Stimulated activated CD4-positive, alpha-beta T cell treated with anti-CD3 and anti-CD28 coated beads, Interleukin-15, amount 100 ng/mL, for 1 hour (primary cell): Measurements from ENCODE around the gene TRIM39.
A peak's percentile ranks its signal among the peaks of the same experiment; 100 is the strongest.

ENCODE experiments used
- DNase-seq, 2 donors: peaks; one replicate each; pipeline ENCODE4 v3.0.0-alpha.2; 2020; ENCODE audit warnings: low read depth in 1 of 2, low spot score in 1 of 2

The TRIM39 gene

DNA sequence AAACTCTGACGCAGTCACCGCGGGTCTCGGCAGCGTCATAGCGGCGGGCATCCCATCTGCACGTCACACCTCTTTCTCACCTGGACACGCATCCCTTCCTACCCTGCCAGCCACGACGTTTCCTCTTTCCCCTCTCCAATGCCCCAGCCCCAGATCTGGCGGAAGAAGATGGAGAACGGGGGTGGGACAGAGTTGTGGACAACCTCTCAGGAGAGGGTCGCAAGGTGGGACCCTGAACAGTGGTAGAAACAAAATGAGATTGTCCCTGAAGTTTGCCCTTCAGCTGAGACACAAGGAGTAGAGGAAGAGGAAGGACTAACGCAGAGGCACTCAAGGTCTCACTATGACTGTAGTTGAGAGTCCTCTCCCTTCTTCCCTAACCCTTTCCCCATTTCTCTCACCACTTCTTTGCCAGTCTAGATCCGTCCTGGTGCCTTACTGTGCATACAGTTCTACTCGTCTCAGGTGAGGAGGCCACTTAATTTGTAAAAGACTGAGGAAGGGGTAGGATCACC is 562 bp downstream of the TRIM39 start:
- DNase-seq = no peak

DNA sequence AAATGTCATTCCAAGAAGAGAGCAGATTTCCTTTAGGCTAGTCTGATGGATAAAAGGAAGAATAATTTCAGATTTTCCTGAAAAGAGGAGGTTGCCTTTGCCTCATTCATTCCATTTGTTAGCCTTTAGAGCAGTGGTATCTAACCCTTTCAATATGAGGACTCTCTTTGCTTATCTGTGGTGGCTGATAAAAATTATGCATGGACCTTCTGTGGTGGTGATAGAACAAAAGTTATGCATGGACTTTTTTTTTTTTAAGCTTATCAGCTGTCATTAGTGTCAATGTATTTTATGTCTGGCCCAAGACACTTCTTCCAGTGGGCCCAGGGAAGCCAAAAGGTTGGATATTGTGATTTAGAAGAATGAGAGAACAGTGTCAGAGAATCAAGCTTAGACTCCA is 1.7 kb downstream of the TRIM39 start:
- DNase-seq = no peak

DNA sequence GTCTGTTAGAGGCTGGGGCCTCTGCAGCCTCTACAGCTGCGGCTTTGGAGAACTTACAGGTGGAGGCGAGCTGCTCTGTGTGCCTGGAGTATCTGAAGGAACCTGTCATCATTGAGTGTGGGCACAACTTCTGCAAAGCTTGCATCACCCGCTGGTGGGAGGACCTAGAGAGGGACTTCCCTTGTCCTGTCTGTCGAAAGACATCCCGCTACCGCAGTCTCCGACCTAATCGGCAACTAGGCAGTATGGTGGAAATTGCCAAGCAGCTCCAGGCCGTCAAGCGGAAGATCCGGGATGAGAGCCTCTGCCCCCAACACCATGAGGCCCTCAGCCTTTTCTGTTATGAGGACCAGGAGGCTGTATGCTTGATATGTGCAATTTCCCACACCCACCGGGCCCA is 2.6 kb downstream of the TRIM39 start:
- no peak for DNase-seq

DNA sequence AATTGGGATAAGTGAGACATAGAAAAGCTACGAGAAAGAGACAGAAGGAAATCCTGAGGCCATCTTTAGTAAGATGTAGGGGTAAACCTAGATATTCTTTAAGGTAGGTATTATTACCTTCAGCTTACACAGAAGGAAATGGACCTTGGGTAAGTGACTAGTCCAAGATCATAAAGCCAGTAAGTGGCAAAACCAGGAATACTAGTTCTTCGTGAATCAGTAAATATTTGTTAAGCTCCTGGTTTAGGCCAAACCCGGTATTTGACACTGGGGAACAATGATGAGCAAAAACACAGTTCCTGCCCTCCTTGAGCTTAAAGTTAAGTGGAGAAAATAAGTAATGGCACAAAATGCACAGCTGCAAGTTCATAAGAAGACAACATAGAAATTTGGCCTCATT is 5.3 kb downstream of the TRIM39 start:
- DNase-seq = no peak

DNA sequence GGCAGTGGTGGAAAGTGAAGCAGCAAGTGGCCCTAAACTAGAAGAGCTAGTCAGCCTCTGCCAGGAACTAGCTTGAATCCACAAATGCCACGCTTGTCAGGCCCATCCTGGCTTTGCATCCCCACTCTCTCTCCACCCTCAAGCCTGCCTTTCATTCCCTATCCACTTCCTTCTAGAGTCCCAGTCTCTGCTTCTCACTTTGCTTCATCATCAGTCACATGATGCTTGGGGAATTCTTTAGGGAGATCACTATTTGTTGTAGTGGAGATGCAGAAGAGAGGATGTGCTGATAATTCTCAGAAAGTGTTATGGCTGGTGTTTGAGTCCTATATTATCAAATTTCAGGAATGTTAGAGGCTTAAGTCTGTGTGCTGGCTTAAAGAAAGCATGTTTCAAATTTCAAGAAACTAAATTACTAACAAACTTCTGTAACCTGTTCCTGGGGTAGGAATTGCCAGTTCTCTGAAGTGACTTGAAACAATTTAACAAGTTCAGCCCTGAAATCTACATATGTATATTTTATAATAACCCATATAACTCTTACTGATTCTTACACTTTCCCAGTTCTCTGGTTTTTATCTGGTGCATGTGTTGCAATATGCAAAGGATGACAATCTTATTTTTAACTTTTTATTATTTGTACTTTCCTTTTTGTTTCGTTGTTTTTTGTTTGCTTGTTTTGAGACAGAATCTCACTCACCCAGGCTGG is 7.5 kb downstream of the TRIM39 start:
- DNase-seq = no peak

DNA sequence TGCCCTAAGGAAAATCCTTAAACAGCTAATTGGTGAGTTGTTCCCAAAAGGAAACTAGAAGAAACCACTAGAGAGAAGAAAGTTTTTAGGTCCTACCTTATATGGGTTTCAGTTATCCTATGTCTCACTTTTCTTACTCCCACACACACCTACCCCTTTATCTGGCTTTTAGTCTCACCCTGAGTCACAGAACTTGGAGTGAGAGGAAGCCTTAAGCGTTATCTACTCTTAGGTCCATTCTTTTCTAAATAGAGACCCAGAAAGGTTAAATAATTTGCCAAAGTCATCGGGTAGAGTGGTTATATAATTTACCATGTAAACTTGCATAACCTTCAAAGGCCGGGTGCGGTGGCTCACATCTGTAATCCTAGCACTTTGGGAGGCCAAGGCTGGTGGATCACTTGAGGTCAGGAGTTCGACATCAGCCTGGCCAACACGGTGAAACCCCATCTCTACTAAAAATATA is 13.9 kb downstream of the TRIM39 start:
- DNase-seq = no peak

DNA sequence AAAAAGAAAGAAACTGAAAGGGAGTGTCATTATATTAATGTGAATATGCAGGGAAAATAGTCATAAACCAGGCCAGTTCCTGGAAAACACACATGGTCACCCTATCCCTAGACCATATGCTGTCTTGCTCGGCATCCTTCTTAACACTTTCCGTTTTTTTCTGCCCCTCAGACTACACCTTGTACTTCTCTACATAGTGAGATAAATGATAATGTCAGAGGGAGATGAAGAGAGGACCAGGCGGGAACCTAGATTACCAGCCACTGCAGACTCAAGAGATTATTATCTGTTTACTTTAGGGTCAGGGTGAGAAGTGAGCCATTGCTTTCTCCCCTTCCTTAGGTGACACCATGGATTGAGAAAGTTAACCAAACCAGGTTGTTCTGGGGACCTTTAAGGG is 14.5 kb downstream of the TRIM39 start:
- no peak for DNase-seq

DNA sequence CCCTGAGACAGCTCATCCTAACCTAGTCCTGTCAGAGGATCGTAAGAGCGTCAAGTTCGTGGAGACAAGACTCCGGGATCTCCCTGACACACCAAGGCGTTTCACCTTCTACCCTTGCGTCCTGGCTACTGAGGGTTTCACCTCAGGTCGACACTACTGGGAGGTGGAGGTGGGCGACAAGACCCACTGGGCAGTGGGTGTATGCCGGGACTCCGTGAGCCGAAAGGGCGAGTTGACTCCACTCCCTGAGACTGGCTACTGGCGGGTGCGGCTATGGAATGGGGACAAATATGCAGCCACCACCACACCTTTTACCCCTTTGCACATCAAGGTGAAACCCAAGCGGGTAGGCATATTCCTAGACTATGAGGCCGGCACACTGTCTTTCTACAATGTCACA is 15.0 kb downstream of the TRIM39 start:
- DNase-seq = no peak

DNA sequence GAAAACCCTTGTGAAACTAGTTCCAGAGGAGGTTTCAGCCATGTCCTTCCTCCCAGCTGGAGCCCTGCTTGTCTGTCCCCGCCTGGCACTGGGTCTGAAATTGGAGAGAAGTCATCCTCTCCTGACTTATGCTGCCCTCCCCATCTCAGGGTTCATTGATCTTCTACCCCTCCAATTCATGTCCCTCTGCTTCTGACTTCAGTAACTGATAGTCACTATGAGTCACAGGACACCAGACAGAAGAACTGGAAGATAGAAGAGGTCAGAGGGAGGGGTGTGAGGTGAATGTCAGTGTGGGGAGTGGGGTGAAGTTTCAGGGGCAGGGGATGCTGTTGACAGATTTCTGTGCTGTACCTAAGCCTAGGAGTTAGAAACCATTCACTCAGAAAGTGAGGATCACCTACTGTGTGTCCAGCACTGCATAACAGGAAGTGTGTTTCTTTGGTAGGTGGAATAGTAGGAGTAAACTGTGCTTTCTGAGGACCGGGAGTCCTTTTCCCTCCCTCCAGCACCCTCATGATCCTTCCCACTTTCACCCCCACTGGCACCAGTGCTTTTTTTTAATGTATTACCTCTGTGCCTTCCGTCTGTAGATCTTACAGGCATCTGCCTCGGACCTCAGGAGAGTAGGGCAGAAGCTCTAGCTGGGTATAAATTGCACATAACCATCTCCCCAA is 17.6 kb downstream of the TRIM39 start:
- DNase-seq = no peak

DNA sequence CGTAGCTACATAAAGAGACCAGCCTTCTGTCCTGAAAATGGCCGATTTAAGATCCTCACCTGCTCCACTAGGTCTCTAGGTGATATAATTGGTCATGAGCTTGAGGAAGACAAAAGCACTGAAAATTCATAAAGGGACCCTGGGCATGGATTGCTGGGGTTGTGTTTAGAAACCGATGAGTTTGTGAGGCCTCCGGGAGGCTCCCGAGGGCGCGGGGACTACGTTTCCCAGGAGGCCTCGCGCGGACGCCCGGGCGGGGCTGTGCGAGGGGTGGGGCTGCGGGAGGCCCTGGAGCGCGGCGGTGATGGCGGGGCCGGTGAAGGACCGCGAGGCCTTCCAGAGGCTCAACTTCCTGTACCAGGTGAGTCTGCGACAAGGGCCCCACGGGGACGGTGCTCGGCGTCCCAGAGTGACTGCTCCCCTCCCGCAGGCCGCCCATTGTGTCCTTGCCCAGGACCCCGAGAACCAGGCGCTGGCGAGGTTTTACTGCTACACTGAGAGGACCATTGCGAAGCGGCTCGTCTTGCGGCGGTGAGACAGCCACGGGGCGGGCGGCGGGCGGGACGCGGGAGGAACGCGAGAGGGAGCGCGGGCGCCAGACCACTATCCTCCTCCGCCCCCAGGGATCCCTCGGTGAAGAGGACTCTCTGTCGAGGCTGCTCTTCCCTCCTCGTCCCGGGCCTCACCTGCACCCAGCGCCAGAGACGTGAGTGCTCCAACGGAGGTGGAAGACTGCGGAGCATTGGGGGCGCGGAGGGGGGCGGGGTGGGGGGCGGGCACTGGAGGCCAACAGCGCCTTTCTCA is 18.3 kb downstream of the TRIM39 start, which contains the start of gene RPP21:
TSS of gene RPP21 (plus strand) at position 289 of the 804 bp plus-strand sequence. CDS start at position 305, 16 bp downstream.
- DNase-seq = peak; percentile 80 to 82

DNA sequence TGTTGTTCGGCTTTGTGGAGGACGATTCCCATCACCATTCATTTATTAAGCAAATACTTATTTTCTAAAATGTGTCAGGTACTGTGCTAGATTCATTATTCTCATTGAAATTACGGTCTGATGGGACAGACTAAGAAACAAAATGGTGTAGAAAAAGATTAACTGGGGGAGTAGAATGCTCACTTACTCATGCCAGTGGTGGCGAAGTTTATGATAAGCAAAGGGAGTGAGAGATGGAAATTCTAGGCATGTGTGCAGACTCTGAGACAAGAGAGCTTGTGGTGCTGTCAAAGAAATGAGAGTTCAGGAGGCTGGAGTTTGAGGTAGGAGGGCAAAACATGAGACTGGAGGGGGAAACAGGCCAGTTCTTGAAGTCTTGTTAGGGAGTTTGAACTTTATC is 19.1 kb downstream of the TRIM39 start:
- no peak for DNase-seq

DNA sequence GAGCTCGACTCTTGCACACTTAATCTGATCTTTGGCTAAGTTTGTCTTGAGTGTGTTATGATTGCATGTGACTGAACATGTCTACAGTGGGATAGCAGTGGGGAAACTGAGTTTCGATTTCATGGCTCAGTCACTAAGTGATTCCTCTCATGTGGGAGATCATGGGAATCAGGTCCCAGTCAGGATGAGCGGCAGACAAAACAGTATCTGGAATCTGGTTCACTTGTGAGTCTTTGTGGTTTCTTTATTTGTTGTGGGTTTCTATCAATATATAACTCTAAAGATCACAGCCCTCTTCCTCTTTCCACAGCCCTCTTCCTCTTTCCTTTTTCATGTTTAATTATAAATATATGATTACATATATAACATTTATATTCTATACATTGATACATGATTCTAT is 22.2 kb downstream of the TRIM39 start:
- DNase-seq = no peak

DNA sequence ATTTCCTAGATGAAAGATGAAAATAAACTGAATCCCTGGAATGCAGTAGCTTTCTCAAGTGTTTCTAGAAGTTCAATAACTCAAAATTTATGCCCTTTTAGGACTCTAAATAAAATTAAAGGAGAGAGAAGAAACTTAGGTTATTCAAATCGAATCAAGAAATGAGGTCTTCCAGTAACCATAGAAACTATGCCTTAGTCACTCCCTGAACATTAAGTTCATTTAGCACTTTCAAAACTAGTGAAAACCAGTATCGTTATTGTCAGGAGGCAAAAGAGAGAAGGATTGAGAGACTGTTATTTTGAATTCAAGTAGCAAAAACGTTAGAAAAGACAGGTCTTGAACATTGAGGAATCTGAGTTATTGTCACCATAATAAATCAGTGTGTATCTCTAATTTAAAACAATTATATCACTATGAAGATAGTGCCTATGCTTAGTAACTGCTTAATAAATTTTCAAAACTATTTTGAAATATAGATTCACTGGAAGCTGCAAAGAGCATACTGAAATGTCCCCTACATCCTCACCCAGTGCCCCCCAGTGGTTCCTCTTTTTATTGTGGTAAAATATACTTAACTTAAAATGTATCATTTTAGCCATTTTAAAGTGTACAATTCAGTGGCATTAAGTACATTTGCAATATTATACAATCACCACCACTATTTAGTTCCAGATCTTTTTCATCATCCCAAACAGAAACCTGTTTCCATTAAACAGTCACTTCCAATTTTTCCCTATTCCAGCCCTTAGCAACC is 22.9 kb downstream of the TRIM39 start:
- DNase-seq = no peak

DNA sequence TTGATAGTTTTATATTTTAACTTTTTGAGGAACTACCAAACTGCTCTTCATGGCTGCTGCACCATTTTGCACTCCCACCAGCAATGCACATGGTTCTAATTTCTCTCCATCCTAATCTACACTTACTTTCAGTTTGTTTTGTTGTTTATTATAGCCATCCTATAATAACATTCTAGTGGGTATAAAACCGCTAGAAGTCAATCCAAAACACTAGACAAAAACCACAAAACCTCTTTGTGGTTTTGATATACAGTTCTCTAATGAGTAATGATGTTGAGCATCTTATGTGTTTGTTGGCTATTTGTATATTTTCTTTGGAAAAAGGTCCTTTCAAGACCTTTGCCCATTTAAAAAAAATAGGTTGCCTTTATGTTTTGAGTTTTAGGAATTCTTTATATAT is 23.8 kb downstream of the TRIM39 start:
- no peak for DNase-seq

DNA sequence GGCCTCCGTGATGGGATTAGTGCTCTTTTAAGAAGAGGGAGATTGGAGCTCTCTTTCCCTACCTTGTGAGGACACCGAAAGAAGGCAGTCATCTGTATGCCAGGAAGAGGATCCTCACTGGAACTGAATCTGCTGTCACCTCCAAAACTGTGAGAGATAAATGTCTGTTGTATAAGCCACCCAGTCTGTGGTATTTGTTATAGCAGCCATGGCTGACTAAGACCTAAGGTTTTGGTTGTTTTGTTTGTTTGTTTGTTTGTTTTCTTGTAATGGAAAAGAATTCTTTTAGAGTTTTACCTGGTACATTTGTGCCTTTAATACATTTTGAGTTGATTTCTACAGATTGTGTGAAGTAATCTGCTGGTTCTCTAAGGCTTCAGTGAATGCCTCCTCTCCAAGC is 25.8 kb downstream of the TRIM39 start:
- no peak for DNase-seq

DNA sequence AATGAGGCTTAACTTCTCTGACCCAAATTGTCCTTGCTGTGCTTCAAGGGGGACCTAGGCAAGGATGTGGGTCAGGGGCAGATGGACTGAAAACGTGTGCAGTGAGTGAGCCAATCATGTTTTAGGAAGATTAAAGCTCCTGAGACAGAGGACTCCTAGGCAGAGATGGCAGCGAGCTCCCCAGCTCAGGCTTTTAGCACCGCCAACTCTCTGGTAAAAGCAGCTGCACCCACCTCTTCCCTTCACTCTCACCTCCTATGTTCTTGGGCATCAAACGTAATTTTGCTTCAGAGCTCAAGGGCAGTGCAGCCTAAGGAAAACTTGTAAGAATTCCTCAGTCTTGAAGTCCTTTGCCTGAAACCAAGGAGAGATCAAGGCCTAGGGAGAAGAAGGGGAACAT is 28.6 kb downstream of the TRIM39 start:
- DNase-seq = no peak

DNA sequence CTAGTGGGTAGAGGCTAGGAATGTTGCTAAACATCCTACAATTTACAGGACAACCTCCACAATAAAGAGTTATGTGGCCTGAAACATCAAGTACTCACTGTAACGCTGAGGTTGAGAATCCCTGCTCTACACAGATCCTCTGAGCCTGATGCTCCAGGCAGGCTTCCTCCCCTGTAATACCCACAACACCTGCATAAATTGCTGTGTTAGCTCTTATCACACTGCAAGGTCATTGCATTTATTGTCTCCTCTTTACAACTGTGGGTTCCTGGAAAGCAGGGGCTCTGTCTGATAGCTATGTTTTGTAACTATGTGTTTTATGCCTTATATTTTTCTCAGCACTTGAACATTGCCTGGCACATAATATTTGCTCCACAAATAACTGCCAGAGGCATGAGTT is 29.8 kb downstream of the TRIM39 start:
- DNase-seq = no peak

DNA sequence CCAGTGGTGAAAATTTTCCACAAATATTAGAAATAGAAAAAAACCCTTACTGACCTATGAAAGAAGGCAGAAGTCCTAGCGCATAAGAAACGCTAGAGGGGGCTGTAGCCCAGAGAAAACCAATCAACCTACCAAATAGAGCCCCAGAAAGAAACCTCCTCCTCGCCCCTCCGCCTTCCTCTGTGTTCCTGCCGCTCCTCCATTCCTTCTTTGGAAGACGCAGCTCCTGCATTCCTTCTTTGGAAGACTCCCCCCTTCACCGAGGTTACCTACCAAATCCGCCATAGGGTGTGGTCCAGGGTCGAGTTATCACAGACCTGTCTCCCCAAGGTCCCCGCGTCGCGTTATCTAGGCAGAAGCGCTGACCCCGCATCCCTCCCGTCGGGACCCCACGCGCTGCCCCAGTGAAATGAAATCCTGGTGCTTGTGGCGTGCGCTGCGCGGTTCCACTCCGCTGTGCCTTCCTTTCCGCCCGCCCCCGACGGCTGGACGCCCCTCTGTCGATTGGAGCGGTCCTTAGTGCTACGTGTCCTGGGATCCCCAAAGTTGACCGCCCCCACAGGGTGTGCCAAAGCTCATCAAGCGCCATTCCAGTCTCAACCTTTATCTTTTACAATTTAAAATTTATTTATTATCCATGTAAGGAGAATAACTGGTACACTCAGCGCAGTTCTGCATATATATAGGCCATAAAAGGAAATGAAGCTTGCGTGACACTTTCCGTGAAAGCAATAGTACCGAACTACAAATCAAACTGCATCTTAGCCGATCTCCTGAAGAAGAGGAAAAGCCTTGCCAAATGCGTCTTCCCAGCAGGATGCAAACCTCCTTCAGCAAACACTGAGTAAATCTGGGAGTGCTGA is 31.2 kb downstream of the TRIM39 start:
- DNase-seq = peak; percentile 12 to 13

DNA sequence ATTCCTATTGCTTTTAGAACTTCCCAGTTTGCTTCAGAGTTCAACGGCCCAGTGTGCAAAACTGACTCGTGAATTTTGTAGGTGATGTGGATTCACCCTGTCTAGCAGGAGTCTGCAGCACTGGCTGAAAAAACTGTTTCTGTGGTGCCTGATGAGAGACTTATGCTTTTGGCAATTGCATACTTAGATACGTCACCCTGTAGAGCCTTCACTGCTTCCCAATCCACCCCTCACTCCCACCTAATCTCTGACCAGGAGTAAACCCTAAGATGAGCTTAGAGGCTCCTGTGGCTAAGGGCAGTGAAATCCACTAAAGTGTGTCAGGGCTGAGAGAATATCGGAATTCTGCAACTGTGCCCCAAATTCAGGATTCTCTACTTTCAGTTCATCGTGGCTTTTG is 32.5 kb downstream of the TRIM39 start:
- no peak for DNase-seq

DNA sequence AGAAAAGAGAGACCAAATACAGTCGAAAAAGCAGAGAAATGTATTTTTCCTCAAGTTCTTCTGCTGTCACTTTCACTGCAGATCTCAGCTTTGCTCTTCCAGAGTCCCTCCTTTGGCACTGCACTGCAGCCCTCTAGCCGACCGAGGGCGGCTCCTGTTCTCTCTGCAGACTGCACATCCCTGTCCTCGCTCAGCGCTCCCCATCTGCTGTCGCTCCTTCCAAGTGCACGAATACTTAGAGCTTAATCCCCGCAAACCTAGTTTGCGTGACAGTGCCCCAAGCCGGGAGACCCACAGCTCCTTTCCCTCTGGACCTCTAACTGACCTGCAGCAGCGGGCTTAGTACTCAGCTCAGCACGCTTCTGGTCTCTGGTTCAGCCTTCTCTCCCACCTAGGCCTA is 33.4 kb downstream of the TRIM39 start:
- DNase-seq = no peak
